Transverse colon (tissue), 4 donors: ENCODE measurements around the gene SNX25. TPM values are rescaled to one million over a fixed set of nuclear protein-coding genes. Genes with fewer than 3 reads are reported as not detected.

Experiments
- DNase-seq: peaks from one replicate; pipeline ENCODE4 v3.0.0-alpha.2; 2019
- H3K27ac ChIP-seq, 4 donors: fragments of 200-600 bp; sonication (generic); 2 replicates each; pipeline ENCODE4 v1.5.1; 2016 to 2018; ENCODE audit warnings: inconsistent platforms in 4 of 4
- H3K27me3 ChIP-seq: fragments of 200-600 bp; sonication (generic); 2 replicates; pipeline ENCODE4 v1.5.1; 2017; ENCODE audit warnings: inconsistent platforms
- H3K36me3 ChIP-seq, 4 donors: fragments of 200-600 bp; sonication (generic); 2 replicates each; pipeline ENCODE4 v1.5.1; 2017 to 2019; ENCODE audit warnings: inconsistent platforms in 4 of 4
- H3K4me1 ChIP-seq, 4 donors: fragments of 200-600 bp; sonication (generic); 2 replicates each; pipeline ENCODE4 v1.5.1; 2017 to 2020; ENCODE audit warnings: inconsistent platforms in 4 of 4
- H3K4me3 ChIP-seq, 4 donors: fragments of 200-600 bp; sonication (generic); 1 replicate in 1 of 4; 2 replicates in 3 of 4; pipeline versions ENCODE4 v1.5.1 to v1.6.1; 2017 to 2019; ENCODE audit warnings: inconsistent platforms in 4 of 4
- H3K9me3 ChIP-seq, 2 donors: fragments of 200-600 bp; sonication (generic); 2 replicates each; pipeline ENCODE4 v1.5.1; 2017 to 2019; ENCODE audit warnings: inconsistent platforms in 2 of 2
- EP300 ChIP-seq: sonication (generic); formaldehyde crosslinking; IDR thresholded peaks from one replicate; pipeline ENCODE4 v1.6.1; 2017; ENCODE audit warnings: antibody characterized with exemption, low read depth
- POLR2A ChIP-seq: fragments of 450-650 bp; IDR thresholded peaks from one replicate; pipeline ENCODE4 v1.6.1; 2016; ENCODE audit warnings: antibody characterized with exemption, mild to moderate bottlenecking, moderate library complexity
- POLR2AphosphoS5 ChIP-seq, 3 donors: sonication (generic); formaldehyde crosslinking; IDR thresholded peaks; one replicate each; pipeline ENCODE4 v1.6.1; 2016; ENCODE audit warnings: antibody characterized with exemption in 3 of 3
- WGBS, 2 donors: methylation state at CpG; one replicate each; pipeline ENCODE4 v1.1.5; 2018; ENCODE audit warnings: low coverage in 1 of 2; 5-methylcytosine and 5-hydroxymethylcytosine counted together
- in situ Hi-C, 4 donors: fragments of 200-750 bp; cut with MboI; loops; one replicate each; pipeline versions ENCODE4 v1.15.0 to v1.15.1; 2017; ENCODE audit warnings: low sequenced_read_pairs in 3 of 4, low pct_ligation_motif_present in 1 of 4, low pct_unique_long_range_greater_than_20kb in 1 of 4
- intact Hi-C: fragments of 100-400 bp; cut with DNase I; formaldehyde crosslinking; loops from one replicate; pipeline ENCODE4 v1.15.1; 2023; ENCODE audit warnings: low total_unique reads
- total RNA-seq, 4 donors: library from RNA; depleted of rRNA; stranded (reverse); fragments of >200 nt; gene quantifications; one replicate each; pipeline ENCODE4 v1.1.0, GENCODE V29; 2016
- TF ChIP-seq, protein P1 (sequence below), 5 experiments: fragments of 200-600 bp in 3 of 5; fragments of 450-650 bp in 2 of 5; sonication (generic) in 3 of 5; IDR thresholded peaks; 1 replicate in 2 of 5; 2 replicates in 3 of 5; pipeline ENCODE4 v1.5.1; 2016 to 2017; ENCODE audit warnings: antibody characterized with exemption in 5 of 5, inconsistent platforms in 3 of 5, mild to moderate bottlenecking in 2 of 5, moderate library complexity in 1 of 5

The SNX25 gene
- total RNA-seq, 4 donors from 2014 or later = 17.1 to 68.5 (median 19.5) TPM

GRCh38 chr4:185286571-185286970, 77.2 kb downstream of the SNX25 start:
- Histone ChIP-seq H3K4me3 (no peak overlapping the region), H3K27ac (no peak overlapping the region), H3K9me3 (no peaks in the 10 kb centered on the region), H3K27me3 (no peaks in the 10 kb centered on the region), H3K4me1 (no peaks in the 10 kb centered on the region), H3K36me3 (no peaks in the 10 kb centered on the region)
- intact Hi-C loops (no loop called here), in situ Hi-C loops (no loop called here)
- WGBS, 2 donors = 80 to 87% methylated on average over 1 to 3 of the region's 3 CpGs
- no peak for DNase-seq
- TF ChIP-seq, protein P1, sequence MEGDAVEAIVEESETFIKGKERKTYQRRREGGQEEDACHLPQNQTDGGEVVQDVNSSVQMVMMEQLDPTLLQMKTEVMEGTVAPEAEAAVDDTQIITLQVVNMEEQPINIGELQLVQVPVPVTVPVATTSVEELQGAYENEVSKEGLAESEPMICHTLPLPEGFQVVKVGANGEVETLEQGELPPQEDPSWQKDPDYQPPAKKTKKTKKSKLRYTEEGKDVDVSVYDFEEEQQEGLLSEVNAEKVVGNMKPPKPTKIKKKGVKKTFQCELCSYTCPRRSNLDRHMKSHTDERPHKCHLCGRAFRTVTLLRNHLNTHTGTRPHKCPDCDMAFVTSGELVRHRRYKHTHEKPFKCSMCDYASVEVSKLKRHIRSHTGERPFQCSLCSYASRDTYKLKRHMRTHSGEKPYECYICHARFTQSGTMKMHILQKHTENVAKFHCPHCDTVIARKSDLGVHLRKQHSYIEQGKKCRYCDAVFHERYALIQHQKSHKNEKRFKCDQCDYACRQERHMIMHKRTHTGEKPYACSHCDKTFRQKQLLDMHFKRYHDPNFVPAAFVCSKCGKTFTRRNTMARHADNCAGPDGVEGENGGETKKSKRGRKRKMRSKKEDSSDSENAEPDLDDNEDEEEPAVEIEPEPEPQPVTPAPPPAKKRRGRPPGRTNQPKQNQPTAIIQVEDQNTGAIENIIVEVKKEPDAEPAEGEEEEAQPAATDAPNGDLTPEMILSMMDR (IDR thresholded peaks at IDR 0.05) = no peak
- TF ChIP-seq POLR2AphosphoS5 (IDR thresholded peaks at IDR 0.05) (no peak), POLR2A (no peak), EP300 (no peak)

GRCh38 chr4:185287031-185287430, 77.6 kb downstream of the SNX25 start:
- Histone ChIP-seq H3K4me1 (no peaks in the 10 kb centered on the region), H3K4me3 (no peak overlapping the region), H3K27me3 (no peaks in the 10 kb centered on the region), H3K27ac (no peak overlapping the region), H3K36me3 (no peaks in the 10 kb centered on the region), H3K9me3 (no peaks in the 10 kb centered on the region)
- TF ChIP-seq POLR2AphosphoS5 (IDR thresholded peaks at IDR 0.05) (no peak), POLR2A (no peak), EP300 (no peak)
- TF ChIP-seq, protein P1 (IDR thresholded peaks at IDR 0.05) = no peak
- 88 to 100% methylated on average over 2 to 4 of the region's 4 CpGs for WGBS, 2 donors
- DNase-seq = no peak
- in situ Hi-C loops (no loop called here), intact Hi-C loops (no loop called here)

GRCh38 chr4:185290018-185290607, 80.7 kb downstream of the SNX25 start:
- WGBS, 2 donors = 83% methylated on average over 4 to 6 of the region's 6 CpGs
- H3K9me3 ChIP-seq = no peaks in the 10 kb centered on the region
- H3K4me3 ChIP-seq = no peak overlapping the region
- H3K4me1 ChIP-seq = no peaks in the 10 kb centered on the region
- no peaks in the 10 kb centered on the region for H3K27me3 ChIP-seq
- H3K36me3 ChIP-seq = no peaks in the 10 kb centered on the region
- DNase-seq = no peak
- no peak for TF ChIP-seq POLR2A
- no peak for TF ChIP-seq EP300
- TF ChIP-seq, protein P1 (IDR thresholded peaks at IDR 0.05) = no peak
- no peak for TF ChIP-seq POLR2AphosphoS5 (IDR thresholded peaks at IDR 0.05)
- intact Hi-C loops = no loop called here
- H3K27ac ChIP-seq = no peak overlapping the region
- in situ Hi-C loops = no loop called here

- Histone ChIP-seq H3K9me3 (no peaks in the 10 kb centered on the region), H3K4me1 (no peaks in the 10 kb centered on the region), H3K36me3 (no peaks in the 10 kb centered on the region), H3K27ac (no peak overlapping the region), H3K4me3 (no peak overlapping the region), H3K27me3 (no peaks in the 10 kb centered on the region)
- DNase-seq = no peak
- 62 to 76% methylated on average over 5 of the region's 5 CpGs for WGBS, 2 donors
- intact Hi-C loops (no loop called here), in situ Hi-C loops (no loop called here)
- no peak for TF ChIP-seq POLR2A
- TF ChIP-seq, protein P1 (IDR thresholded peaks at IDR 0.05) = no peak
- no peak for TF ChIP-seq POLR2AphosphoS5 (IDR thresholded peaks at IDR 0.05)
- TF ChIP-seq EP300 = no peak
Measured at GRCh38 chr4:185290656-185291055, 81.3 kb downstream of the SNX25 start.
